SIG-M5 treated with dmso at 0.1 percent for 504 hours (cell line): ENCODE measurements around the gene LMF1.
"Not testable (repeated sequence)": the region's sequence is repeated elsewhere in the genome, so short reads cannot be mapped to it uniquely, and the experiment has no call there.

ENCODE experiments used
- DNase-seq: peaks from one replicate; lab custom pipeline; 2025; ENCODE audit not compliant: unreplicated experiment; lab: John Stamatoyannopoulos, UW

LMF1 gene

DNA sequence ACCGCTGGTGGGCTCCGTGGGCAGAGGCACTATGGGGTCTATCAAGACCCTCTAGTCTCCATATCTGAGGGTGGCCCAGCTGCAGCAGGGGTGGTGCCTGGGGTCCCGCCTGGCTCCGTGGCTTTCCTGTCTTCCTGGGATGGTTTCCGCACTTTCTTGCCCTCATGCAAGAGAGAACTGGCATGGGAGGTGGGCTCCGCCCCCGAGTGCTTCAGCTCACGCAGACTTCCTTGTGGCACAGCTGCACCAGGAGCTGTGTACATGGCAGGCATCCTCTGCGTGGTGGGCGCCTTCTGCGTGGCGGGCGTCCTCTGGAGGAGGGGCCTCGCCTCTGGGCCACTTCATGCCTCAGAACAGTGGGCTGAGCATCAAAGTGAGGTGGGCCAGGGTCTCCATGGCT is 73.1 kb downstream of the LMF1 start:
- no peak for DNase-seq

DNA sequence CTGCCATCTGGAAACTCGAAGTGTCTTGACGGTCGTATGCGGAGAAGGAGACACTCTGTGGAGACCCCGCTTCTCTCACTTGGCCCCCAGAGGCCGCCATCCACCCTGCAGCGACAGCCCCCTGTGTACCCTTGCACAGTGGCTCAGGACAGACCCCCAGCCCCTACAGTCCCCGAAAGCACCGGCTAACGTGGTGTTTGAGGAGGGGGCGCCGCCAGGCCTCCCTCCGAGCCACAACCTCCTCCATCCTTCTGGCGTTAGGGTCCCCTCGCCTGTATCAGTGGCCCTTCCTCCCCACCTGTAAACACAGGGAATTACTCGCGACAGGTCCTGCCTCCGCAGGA is 73.6 kb downstream of the LMF1 start:
- no peak for DNase-seq

- no peak for DNase-seq
Measured at GRCh38 chr16:896261-897199, 74.3 kb downstream of the LMF1 start.

DNA sequence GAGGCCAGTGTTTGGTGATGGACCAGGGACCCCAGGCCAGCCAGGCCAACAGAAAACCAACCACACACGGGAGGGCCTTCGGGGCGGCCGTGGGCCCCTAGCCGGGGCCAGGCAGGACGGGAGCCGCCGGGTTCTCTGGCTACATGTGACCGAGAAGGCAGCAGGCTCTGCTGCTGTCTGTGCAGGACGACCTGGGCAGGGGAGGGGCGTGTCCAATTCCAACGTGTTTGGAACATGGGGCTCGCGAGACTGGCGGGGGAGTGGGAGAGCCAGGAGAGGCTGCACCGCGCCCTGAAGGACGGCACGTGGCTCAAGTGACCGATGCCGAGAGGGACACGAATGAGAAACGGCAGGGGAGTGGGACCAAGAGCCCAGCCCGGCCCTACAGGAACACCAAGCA is 75.4 kb downstream of the LMF1 start:
- DNase-seq = no peak

- DNase-seq = no peak
Measured at GRCh38 chr16:894841-895240, 75.9 kb downstream of the LMF1 start.

DNA sequence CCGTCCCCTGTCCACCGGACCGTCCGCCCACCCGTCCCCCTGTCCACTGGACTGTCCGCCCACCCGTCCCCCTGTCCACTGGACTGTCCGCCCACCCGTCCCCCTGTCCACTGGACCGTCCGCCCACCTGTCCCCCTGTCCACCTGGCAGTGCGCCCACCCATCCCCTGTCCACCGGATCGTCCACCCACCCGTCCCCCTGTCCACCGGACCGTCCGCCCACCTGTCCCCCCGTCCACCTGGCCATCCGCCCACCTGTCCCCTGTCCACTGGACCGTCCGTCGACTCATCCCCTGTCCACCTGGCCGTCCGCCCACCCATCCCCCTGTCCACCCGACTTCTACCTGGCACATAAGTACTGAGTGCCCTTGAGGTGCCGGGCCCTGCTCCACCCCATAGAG is 76.6 kb downstream of the LMF1 start:
- DNase-seq = no peak

DNA sequence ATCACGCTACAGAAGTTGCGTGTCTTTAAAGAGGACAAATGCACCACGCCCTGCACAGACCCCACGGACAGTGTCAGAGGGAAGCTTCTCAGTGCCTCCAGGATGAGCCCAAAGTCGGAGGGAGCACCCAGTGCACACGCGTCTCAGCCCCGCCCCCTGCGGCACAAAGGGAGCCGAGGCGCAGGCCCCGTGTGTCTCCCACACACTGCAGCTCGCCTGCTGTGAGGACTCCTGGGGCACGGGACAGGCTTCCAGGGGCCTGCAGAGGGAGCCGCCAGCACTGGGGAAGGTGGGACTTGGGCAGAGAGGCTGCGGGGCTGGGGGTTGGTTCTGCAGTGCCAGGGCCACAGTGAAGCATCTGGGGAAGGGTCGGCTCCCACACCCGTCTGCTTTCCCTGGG is 77.4 kb downstream of the LMF1 start:
- DNase-seq = no peak

DNA sequence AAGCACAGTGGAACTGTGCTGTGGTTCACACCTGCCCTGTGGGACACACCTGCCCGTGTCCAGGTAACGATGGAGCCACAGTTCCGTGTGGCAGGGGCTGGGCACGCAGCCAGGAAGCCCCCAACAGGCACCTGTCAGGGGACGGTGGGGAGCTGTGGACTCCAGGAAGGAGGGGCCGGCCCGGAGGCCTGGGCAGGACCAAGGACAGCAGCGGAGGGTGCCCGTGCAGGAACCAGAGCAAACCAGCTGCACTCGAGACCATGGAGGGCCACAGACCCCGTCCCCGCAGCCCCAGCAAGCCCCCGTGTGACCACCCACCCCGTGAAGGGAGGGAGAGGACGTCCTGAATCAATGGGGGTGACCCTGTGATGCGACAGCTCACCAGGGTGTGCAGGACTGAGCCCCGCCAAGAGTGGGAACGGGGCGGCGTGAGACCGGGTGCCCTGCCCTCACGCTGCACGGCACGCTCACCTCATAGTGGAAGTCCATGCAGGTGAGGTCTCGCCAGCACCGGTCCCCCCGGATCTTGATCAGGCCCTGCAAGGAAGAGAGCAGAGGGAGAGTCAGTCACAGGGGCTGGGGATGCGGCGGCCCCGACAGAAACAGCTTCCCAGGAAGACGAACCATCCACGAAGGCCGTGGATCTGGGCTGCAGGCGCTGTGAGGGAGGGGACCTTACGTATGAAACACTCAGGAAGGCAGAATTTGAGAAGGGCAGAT is 78.1 kb downstream of the LMF1 start:
- DNase-seq = no peak

DNA sequence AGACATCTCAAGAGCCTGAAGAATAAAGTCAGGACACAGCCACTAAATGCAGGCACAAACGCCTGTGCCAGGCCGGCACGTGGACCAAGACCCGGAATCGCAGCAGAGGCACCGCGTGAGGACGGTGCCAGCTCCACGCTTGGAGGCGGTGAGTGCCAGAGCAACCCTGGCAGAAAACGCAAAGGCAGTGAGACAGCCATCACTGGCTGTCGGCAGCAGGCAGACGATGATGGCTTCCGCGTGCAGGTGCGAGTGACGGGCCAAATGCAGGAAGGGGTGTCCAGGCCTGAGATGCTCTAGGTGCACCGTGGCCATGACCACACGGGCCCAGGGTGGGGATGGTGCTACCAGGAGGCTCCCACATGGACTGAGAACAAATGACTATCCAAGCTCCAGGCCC is 78.8 kb downstream of the LMF1 start:
- DNase-seq = no peak

DNA sequence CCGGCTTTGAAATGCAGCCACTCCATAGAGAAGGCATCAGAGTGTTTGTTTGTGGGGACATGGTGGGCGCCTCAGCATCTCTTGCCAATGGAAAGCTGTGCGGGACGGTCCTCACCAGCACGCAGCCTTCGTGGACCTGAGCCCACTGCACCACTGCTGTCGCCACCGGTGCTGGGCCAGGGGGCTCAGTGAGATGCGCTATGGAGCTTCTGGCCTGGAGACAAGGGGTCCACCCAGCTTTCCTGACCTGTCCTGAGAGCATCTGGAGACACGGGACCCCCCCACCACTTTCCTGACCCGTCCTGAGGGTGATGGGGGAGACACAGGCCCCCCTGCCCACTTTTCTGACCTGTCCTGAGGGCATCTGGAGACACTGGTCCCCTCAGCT is 79.4 kb downstream of the LMF1 start:
- DNase-seq = no peak

GRCh38 chr16:890716-891352 is 80.0 kb downstream of the LMF1 start:
- DNase-seq = no peak

DNA sequence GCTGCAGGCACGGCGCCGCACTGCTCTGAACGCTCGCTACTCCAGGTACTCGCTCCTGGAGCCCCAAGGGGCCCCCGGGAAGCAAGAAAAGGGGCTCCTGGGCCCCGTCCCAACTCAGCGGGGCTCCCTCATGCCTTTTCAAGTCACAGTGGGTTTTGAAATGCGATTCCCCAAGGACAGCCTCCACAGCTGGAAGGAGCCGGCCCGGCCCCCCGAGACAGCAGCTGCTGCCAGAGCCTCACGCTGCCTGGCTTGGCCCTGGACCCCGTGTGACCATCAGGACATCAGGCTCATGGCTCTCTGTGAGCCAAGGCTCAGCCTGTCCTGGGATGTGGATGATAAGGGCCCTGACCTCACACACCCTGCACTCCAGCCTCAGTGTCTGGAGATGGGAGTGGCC is 80.6 kb downstream of the LMF1 start:
- no peak for DNase-seq

DNA sequence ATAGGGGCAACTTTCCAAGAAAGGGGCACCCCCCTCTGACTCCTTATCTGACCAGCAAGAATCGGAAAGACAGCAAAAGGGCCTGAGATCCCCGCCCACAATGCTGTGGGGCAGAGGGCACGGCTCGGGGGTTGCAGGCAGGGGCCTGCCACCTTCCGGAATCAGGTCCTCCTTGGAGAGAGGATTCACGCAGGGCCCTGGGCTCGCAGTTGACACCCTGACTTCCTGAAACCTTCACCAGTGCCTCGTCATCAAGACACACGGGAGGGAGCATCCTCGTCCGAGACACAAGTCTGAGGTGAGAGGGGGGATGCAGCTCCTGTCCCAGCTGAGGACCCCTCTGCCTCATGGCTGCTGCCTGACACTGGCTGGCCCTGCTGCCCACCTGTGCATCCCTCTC is 81.2 kb downstream of the LMF1 start:
- no peak for DNase-seq

GRCh38 chr16:888901-889570 is 81.7 kb downstream of the LMF1 start:
- no peak for DNase-seq

DNA sequence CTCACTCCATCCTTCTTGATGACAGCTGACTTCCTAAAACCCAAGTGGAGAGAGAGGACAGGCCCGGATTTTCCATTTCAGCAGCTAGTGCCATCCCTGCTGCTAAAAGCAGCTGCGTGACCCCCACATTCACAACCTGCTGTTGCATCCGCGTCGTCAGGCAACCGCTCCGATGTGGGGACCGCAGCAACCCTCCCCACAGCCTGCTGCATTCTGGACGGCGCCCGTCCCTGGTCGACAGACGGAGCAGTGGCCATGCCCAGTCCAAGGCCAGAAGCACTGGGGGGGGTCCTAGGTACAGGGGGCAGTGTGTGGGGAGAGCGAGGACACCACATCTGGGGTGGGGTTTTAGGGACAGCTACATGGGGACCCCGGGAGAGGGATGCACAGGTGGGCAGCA is 82.3 kb downstream of the LMF1 start:
- not testable (repeated sequence) for DNase-seq

- DNase-seq = no peak
Measured at GRCh38 chr16:887846-888245, 82.9 kb downstream of the LMF1 start.

GRCh38 chr16:886802-887731 is 83.7 kb downstream of the LMF1 start:
- no peak for DNase-seq

DNA sequence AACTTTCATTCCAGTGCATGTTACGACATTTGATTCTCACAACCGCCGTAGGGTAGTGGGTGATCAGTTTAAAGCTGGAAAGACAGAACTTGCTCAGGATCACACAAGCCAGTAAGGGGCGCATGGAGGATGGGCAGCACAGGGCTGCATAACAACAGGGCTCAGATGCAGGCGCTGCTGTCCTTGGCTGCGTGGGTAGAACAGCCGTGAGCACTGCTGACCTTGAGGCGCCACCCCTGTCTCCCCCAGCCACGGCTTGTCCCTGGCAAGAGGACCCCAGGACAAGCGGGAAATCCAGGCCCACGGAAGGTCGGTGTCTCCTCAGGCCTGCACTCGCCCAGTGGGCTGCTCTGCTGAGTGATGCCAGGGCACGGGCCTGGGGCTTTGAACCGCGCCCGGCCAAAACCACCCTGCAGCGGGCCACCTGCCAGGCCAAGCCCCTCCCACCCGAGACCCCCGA is 84.7 kb downstream of the LMF1 start:
- no peak for DNase-seq

DNA sequence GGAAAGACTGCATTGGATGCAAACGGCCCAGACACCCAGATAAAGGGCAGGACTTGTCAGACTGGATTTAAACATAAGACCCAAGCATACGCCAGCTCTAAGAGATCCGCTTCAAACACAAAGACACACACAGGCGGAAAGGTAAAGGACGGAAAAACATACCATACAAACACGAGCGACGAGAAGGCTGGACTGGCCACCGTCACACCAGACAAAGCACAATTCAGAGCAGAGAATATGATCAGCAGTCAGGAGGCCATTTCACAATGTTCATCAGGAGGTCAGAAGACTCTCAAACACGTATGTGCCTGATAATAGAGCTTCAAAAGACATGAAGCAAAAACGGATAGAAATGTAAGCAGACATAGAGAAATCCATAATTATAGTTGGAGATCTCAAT is 85.4 kb downstream of the LMF1 start:
- no peak for DNase-seq

DNA sequence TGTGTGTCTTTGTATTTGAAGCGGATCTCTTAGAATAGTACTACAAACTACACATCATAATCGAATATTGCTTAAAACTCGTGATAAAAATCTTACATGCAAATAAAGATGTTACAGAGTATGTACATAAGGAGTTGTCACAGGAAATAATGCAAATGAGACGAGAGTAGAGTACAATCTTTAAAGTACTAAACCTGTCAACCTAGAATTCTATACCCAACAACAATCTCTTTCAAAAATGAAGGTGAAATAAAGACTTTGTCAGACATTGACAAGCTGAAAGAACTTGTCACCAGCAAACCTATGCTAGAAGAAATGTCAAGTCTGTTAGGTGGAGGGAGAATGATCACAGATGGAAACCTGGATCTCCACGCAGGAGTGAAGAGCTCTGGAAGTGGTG is 86.6 kb downstream of the LMF1 start:
- no peak for DNase-seq
